H1 (cell line): ENCODE data around the gene RPL7A. TPM values are rescaled to one million over a fixed set of nuclear protein-coding genes. Genes with fewer than 3 reads are reported as not detected.

Experiments used
- CTCF ChIA-PET: fragments of 300-600 bp; sonication (Branson Sonifier 250); formaldehyde crosslinking; loops from one replicate; lab custom pipeline; 2021; ENCODE audit not compliant: partially characterized antibody; lab: Charles Lee
- POLR2A ChIA-PET: fragments of 300-600 bp; sonication (Branson Sonifier 250); formaldehyde crosslinking; loops from one replicate; lab custom pipeline; 2021; ENCODE audit warnings: inconsistent platforms; ENCODE audit not compliant: partially characterized antibody; lab: Charles Lee
- DNase-seq, 2 experiments: peaks; one replicate each; pipeline versions ENCODE4 v3.0.0 to v3.0.0-alpha.2; 2010 to 2022; ENCODE audit warnings: low spot score in 2 of 2, low read depth in 1 of 2, mixed read lengths in 1 of 2
- FAIRE-seq: peaks from 2 replicates; lab custom pipeline; 2011; peaks lifted over from hg19 to GRCh38; lab: Jason Lieb, UNC
- H2AFZ ChIP-seq: 2 replicates; pipeline ENCODE4 v1.8.1; 2012; ENCODE audit warnings: low read length, inconsistent platforms
- H2AK5ac ChIP-seq: 2 replicates; pipeline ENCODE4 v1.6.1; 2013; ENCODE audit warnings: low read depth, low read length
- H2BK120ac ChIP-seq: replicated peaks from 2 replicates; pipeline ENCODE3; 2013; ENCODE audit warnings: low read depth, low read length, inconsistent platforms
- H2BK12ac ChIP-seq: 2 replicates; pipeline ENCODE4 v1.6.1; 2013; ENCODE audit warnings: low read depth, low read length
- H2BK15ac ChIP-seq: 2 replicates; pipeline ENCODE4 v1.6.1; 2013; ENCODE audit warnings: low read length
- H2BK20ac ChIP-seq: 2 replicates; pipeline ENCODE4 v1.6.1; 2013; ENCODE audit warnings: low read length
- H2BK5ac ChIP-seq: 2 replicates; pipeline ENCODE4 v1.6.1; 2013; ENCODE audit warnings: low read depth, low read length
- H3K14ac ChIP-seq: 2 replicates; pipeline ENCODE4 v1.6.1; 2013; ENCODE audit warnings: inconsistent platforms; ENCODE audit not compliant: insufficient read length
- H3K18ac ChIP-seq: 2 replicates; pipeline ENCODE4 v1.6.1; 2013; ENCODE audit warnings: low read length; ENCODE audit errors: extremely low read depth
- H3K23ac ChIP-seq: 2 replicates; pipeline ENCODE4 v1.6.1; 2013; ENCODE audit warnings: inconsistent platforms; ENCODE audit not compliant: insufficient read length
- H3K23me2 ChIP-seq: 2 replicates; pipeline ENCODE4 v1.6.1; 2013; ENCODE audit warnings: low read depth, low read length
- H3K27ac ChIP-seq: 2 replicates; pipeline ENCODE4 v1.6.1; 2011; ENCODE audit warnings: low read depth, low read length, inconsistent platforms
- H3K27me3 ChIP-seq, 4 experiments: replicated peaks in 1 of 4; 1 replicate in 1 of 4; 2 replicates in 3 of 4; pipeline versions ENCODE4 v1.6.1 to v1.8.1; 2011 to 2013; ENCODE audit warnings: low read length in 3 of 4, mild to moderate bottlenecking in 3 of 4, inconsistent platforms in 2 of 4, mixed read lengths in 2 of 4, moderate library complexity in 1 of 4; ENCODE audit not compliant: control insufficient read depth in 3 of 4, insufficient read depth in 3 of 4; ENCODE audit errors: extremely low read depth in 1 of 4
- H3K36me3 ChIP-seq, 4 experiments: 2 replicates each; pipeline versions ENCODE4 v1.6.1 to v1.8.1; 2011 to 2013; ENCODE audit warnings: mild to moderate bottlenecking in 4 of 4, low read length in 3 of 4, moderate library complexity in 2 of 4, control low read depth in 1 of 4, inconsistent platforms in 1 of 4; ENCODE audit not compliant: insufficient read depth in 4 of 4, control insufficient read depth in 2 of 4
- H3K4ac ChIP-seq: replicated peaks from 2 replicates; pipeline ENCODE3; 2013; ENCODE audit warnings: low read length, low read depth, mixed read lengths, inconsistent platforms; ENCODE audit not compliant: insufficient read length
- H3K4me1 ChIP-seq, 4 experiments: replicated peaks in 1 of 4; 1 replicate in 1 of 4; 2 replicates in 3 of 4; pipeline versions ENCODE4 v1.6.1 to v1.8.1; 2011 to 2013; ENCODE audit warnings: low read length in 3 of 4, inconsistent platforms in 2 of 4, mixed read lengths in 1 of 4; ENCODE audit not compliant: insufficient read depth in 4 of 4, control insufficient read depth in 3 of 4
- H3K4me2 ChIP-seq, 2 experiments: 2 replicates each; pipeline versions ENCODE4 v1.6.1 to v1.8.1; 2011 to 2013; ENCODE audit warnings: low read depth in 2 of 2, low read length in 2 of 2, control low read depth in 1 of 2, inconsistent platforms in 1 of 2, mild to moderate bottlenecking in 1 of 2; ENCODE audit not compliant: insufficient read depth in 1 of 2
- H3K4me3 ChIP-seq, 4 experiments: fragments of 200-600, 300-600 bp in 1 of 4; sonication (generic), shearing (Covaris generic), sonication (Bioruptor Twin) in 1 of 4; 2 replicates each; pipeline versions ENCODE4 v1.5.1 to v1.8.1; 2011 to 2016; ENCODE audit warnings: low read length in 4 of 4, low read depth in 3 of 4, control low read depth in 2 of 4, inconsistent platforms in 2 of 4, mild to moderate bottlenecking in 2 of 4, mixed read lengths in 1 of 4, moderate library complexity in 1 of 4; ENCODE audit not compliant: insufficient read depth in 2 of 4; ENCODE audit errors: extremely low read depth in 1 of 4
- H3K56ac ChIP-seq: replicated peaks from 2 replicates; pipeline ENCODE3; 2013; ENCODE audit warnings: low read depth, mild to moderate bottlenecking, mixed read lengths, low read length, inconsistent platforms; ENCODE audit not compliant: insufficient read length
- H3K79me1 ChIP-seq: 2 replicates; pipeline ENCODE4 v1.6.1; 2013; ENCODE audit warnings: low read depth, low read length, control low read depth
- H3K79me2 ChIP-seq, 2 experiments: 2 replicates each; pipeline versions ENCODE4 v1.6.1 to v1.8.1; 2012 to 2013; ENCODE audit warnings: low read length in 2 of 2, mild to moderate bottlenecking in 2 of 2, inconsistent platforms in 1 of 2; ENCODE audit not compliant: insufficient read depth in 2 of 2, control insufficient read depth in 1 of 2
- H3K9ac ChIP-seq, 4 experiments: replicated peaks in 1 of 4; 1 replicate in 1 of 4; 2 replicates in 3 of 4; pipeline versions ENCODE4 v1.6.1 to v1.8.1; 2011 to 2013; ENCODE audit warnings: low read depth in 3 of 4, low read length in 3 of 4, control low read depth in 2 of 4, mild to moderate bottlenecking in 2 of 4, moderate library complexity in 2 of 4, inconsistent platforms in 1 of 4; ENCODE audit errors: extremely low read depth in 1 of 4
- H3K9me3 ChIP-seq, 2 experiments: 2 replicates each; pipeline versions ENCODE4 v1.6.1 to v1.8.1; 2012 to 2013; ENCODE audit warnings: mild to moderate bottlenecking in 2 of 2, moderate library complexity in 2 of 2, control low read depth in 1 of 2, inconsistent platforms in 1 of 2, low read depth in 1 of 2, low read length in 1 of 2, mixed read lengths in 1 of 2; ENCODE audit not compliant: insufficient read depth in 2 of 2
- H4K20me1 ChIP-seq, 2 experiments: replicated peaks in 1 of 2; 2 replicates each; pipeline versions ENCODE3 to v1.8.1; 2011 to 2013; ENCODE audit warnings: inconsistent platforms in 2 of 2, low read length in 2 of 2, mild to moderate bottlenecking in 1 of 2; ENCODE audit not compliant: insufficient read depth in 2 of 2, control insufficient read depth in 1 of 2
- H4K5ac ChIP-seq: 2 replicates; pipeline ENCODE4 v1.6.1; 2013; ENCODE audit warnings: low read length, low read depth, mixed read lengths, inconsistent platforms; ENCODE audit not compliant: insufficient read length
- H4K8ac ChIP-seq: 2 replicates; pipeline ENCODE4 v1.8.0; 2013; ENCODE audit warnings: mild to moderate bottlenecking, moderate library complexity, low read length, inconsistent platforms; ENCODE audit not compliant: insufficient read depth; ENCODE audit errors: extremely low read depth
- H4K91ac ChIP-seq: replicated peaks from 2 replicates; pipeline ENCODE3; 2013; ENCODE audit warnings: low read length, mixed read lengths, inconsistent platforms; ENCODE audit not compliant: insufficient read length
- CEBPB ChIP-seq: IDR thresholded peaks from 2 replicates; pipeline ENCODE4 v1.6.1; 2012; ENCODE audit warnings: low read depth, low read length
- CHD1 ChIP-seq: IDR thresholded peaks from 2 replicates; pipeline ENCODE4 v1.6.1; 2012; ENCODE audit warnings: low read depth, low read length, improper control_type of control experiment
- CREB1 ChIP-seq: IDR thresholded peaks from 2 replicates; pipeline ENCODE4 v1.6.1; 2012; ENCODE audit warnings: inconsistent platforms
- EP300 ChIP-seq, 2 experiments: IDR thresholded peaks; 1 replicate in 1 of 2; 2 replicates in 1 of 2; pipeline ENCODE4 v1.6.1; 2011 to 2012; ENCODE audit warnings: low read depth in 2 of 2, low read length in 2 of 2, mild to moderate bottlenecking in 2 of 2, borderline replicate concordance in 1 of 2, inconsistent platforms in 1 of 2, moderate library complexity in 1 of 2
- EZH2 ChIP-seq: fragments of 200-600 bp; sonication (generic); IDR thresholded peaks from 2 replicates; pipeline ENCODE4 v1.7.1; 2012; ENCODE audit warnings: low read depth, mild to moderate bottlenecking, moderate library complexity, low read length, inconsistent platforms; ENCODE audit not compliant: severe bottlenecking
- JUND ChIP-seq: IDR thresholded peaks from 2 replicates; pipeline ENCODE4 v1.6.1; 2011; ENCODE audit warnings: mild to moderate bottlenecking, improper control_type of control experiment, low read length
- RBBP5 ChIP-seq: IDR thresholded peaks from 2 replicates; pipeline ENCODE4 v1.7.1; 2012; ENCODE audit warnings: low read depth, mild to moderate bottlenecking, inconsistent platforms, low read length, moderate library complexity, borderline replicate concordance
- RFX5 ChIP-seq: IDR thresholded peaks from 2 replicates; pipeline ENCODE4 v1.6.1; 2011; ENCODE audit warnings: low read depth, low read length, improper control_type of control experiment, borderline replicate concordance
- SIRT6 ChIP-seq: IDR thresholded peaks from one replicate; pipeline ENCODE4 v1.7.1; 2012; ENCODE audit warnings: low read length, inconsistent platforms
- SIX5 ChIP-seq: IDR thresholded peaks from 2 replicates; pipeline ENCODE4 v1.6.1; 2011; ENCODE audit warnings: mild to moderate bottlenecking, low read depth, low read length
- SP2 ChIP-seq: IDR thresholded peaks from 2 replicates; pipeline ENCODE4 v1.6.1; 2012; ENCODE audit warnings: mild to moderate bottlenecking, low read length, inconsistent platforms
- SP4 ChIP-seq: IDR thresholded peaks from 2 replicates; pipeline ENCODE4 v1.6.1; 2012; ENCODE audit warnings: low read length, inconsistent platforms
- SRF ChIP-seq: IDR thresholded peaks from 2 replicates; pipeline ENCODE4 v1.6.1; 2011; ENCODE audit warnings: mild to moderate bottlenecking, low read depth, low read length, moderate library complexity
- TAF7 ChIP-seq: optimal IDR thresholded peaks from 2 replicates; pipeline ENCODE3; 2011; ENCODE audit warnings: low read depth, mild to moderate bottlenecking, inconsistent platforms, low read length, moderate library complexity, borderline replicate concordance
- YY1 ChIP-seq: IDR thresholded peaks from 2 replicates; pipeline ENCODE4 v1.6.1; 2011; ENCODE audit warnings: low read depth, mild to moderate bottlenecking, low read length
- WGBS, 2 experiments: shearing (Covaris generic) in 1 of 2; methylation state at CpG; one replicate each; pipeline versions ENCODE4 v1.1.6 to v1.1.7; 2013 to 2015; ENCODE audit warnings: low lambda C conversion rate in 2 of 2, mixed read lengths in 2 of 2, inconsistent platforms in 1 of 2, low coverage in 1 of 2, missing lambda C conversion rate in 1 of 2; ENCODE audit not compliant: insufficient replicate concordance in 2 of 2, insufficient coverage in 1 of 2, insufficient read length in 1 of 2; ENCODE audit errors: extremely low coverage in 1 of 2, missing lambda C conversion rate in 1 of 2; 5-methylcytosine and 5-hydroxymethylcytosine counted together
- polyA plus RNA-seq, 7 experiments: library from polyadenylated mRNA; depleted of rRNA in 3 of 7; stranded (reverse) in 5 of 7; unstranded in 2 of 7; fragments of >200 nt in 5 of 7; fragments of 200-250 nt in 2 of 7; gene quantifications; 1 replicate in 5 of 7; 2 replicates in 1 of 7; 4 replicates in 1 of 7; pipeline versions ENCODE4 v1.2.1 to v1.2.3, GENCODE V29; 2011 to 2013; ENCODE audit warnings: missing spikeins in 2 of 7, mixed read lengths in 2 of 7
- total RNA-seq: library from RNA; stranded (reverse); fragmentation: NEBNext Ultra II Directional; extraction: Animal tissue kit (Norgen Biotek cat#: 25700); gene quantifications from 2 replicates; pipeline ENCODE4 v1.2.1, GENCODE V29; 2021

RPL7A gene
- total and polyA plus RNA-seq, 2 of the 8 experiments (the other 6 are each of a cell fraction or from before 2014, with no cell fraction given) = 2,578 to 2,783 TPM

GRCh38 chr9:133322701-133323100 lies 25.3 kb upstream of the RPL7A start:
- no peaks in the 10 kb centered on the region for H4K20me1 ChIP-seq
- no peak overlapping the region for H3K14ac ChIP-seq
- H3K4me3 ChIP-seq = no peak overlapping the region
- peaks cover 10 to 16% of the 10 kb centered on the region in 2 experiments for H3K9me3 ChIP-seq
- no peak overlapping the region for H3K9ac ChIP-seq
- POLR2A ChIA-PET = interaction anchor here (1.0 to 1.5 kb wide), 2 partner anchors 8 to 29 kb away, joined by 6 to 7 read pairs; no protein-coding TSS in a partner anchor
- no peak overlapping the region for H3K23ac ChIP-seq
- H3K4me2 ChIP-seq = no peak overlapping the region
- H4K5ac ChIP-seq = no peak overlapping the region
- no peak overlapping the region for H3K27ac ChIP-seq
- no peaks in the 10 kb centered on the region for H3K4me1 ChIP-seq
- no peak overlapping the region for H3K4ac ChIP-seq
- H2AFZ ChIP-seq = no peak overlapping the region
- H4K91ac ChIP-seq = no peak overlapping the region
- H2BK120ac ChIP-seq = no peak overlapping the region
- WGBS, 2 experiments = 90% methylated on average over 14 of the region's 14 CpGs; no CpG with 5 or more reads in 1 of the 2 experiments
- H3K23me2 ChIP-seq = no peaks in the 10 kb centered on the region
- no peak overlapping the region for H2BK5ac ChIP-seq
- H2BK15ac ChIP-seq = no peak overlapping the region
- no peak overlapping the region for H2AK5ac ChIP-seq
- CTCF ChIA-PET = interaction anchor here (0.9 to 1.2 kb wide), 3 partner anchors 8 to 136 kb away, joined by 3 to 4 read pairs (median 4); no protein-coding TSS in a partner anchor
- H2BK20ac ChIP-seq = no peak overlapping the region
- DNase-seq = no peak
- no peak for FAIRE-seq
- no peaks in the 10 kb centered on the region for H3K36me3 ChIP-seq
- no peaks in the 10 kb centered on the region for H3K79me2 ChIP-seq
- H3K56ac ChIP-seq = no peak overlapping the region
- no peaks in the 10 kb centered on the region for H3K79me1 ChIP-seq
- H2BK12ac ChIP-seq = no peak overlapping the region
- no peak for TF ChIP-seq RBBP5
- TF ChIP-seq SP2 = no peak
- TF ChIP-seq CHD1 = no peak
- no peak for TF ChIP-seq SIRT6
- no peak for TF ChIP-seq SIX5
- no peak for TF ChIP-seq EZH2
- no peak for TF ChIP-seq SRF
- TF ChIP-seq JUND = no peak
- TF ChIP-seq YY1 = no peak
- TF ChIP-seq SP4 = no peak
- no peak for TF ChIP-seq CEBPB
- TF ChIP-seq EP300 (IDR thresholded peaks at IDR 0.05; ENCODE audit: borderline replicate concordance in 1 of 2, low read depth in 2 of 2, low read length in 2 of 2) = no peak
- TF ChIP-seq RFX5 = no peak
- TF ChIP-seq TAF7 = no peak
- TF ChIP-seq CREB1 = no peak
- no peak overlapping the region for H3K18ac ChIP-seq
- no peak overlapping the region for H4K8ac ChIP-seq
- H3K27me3 ChIP-seq = no peaks in the 10 kb centered on the region
